ENCODE measurements around the gene PRR14. TPM values are rescaled to one million over a fixed set of nuclear protein-coding genes. Genes with fewer than 3 reads are reported as not detected.

The PRR14 gene
- total RNA-seq, 1 donor from 2014 or later = 6.8 TPM

DNA sequence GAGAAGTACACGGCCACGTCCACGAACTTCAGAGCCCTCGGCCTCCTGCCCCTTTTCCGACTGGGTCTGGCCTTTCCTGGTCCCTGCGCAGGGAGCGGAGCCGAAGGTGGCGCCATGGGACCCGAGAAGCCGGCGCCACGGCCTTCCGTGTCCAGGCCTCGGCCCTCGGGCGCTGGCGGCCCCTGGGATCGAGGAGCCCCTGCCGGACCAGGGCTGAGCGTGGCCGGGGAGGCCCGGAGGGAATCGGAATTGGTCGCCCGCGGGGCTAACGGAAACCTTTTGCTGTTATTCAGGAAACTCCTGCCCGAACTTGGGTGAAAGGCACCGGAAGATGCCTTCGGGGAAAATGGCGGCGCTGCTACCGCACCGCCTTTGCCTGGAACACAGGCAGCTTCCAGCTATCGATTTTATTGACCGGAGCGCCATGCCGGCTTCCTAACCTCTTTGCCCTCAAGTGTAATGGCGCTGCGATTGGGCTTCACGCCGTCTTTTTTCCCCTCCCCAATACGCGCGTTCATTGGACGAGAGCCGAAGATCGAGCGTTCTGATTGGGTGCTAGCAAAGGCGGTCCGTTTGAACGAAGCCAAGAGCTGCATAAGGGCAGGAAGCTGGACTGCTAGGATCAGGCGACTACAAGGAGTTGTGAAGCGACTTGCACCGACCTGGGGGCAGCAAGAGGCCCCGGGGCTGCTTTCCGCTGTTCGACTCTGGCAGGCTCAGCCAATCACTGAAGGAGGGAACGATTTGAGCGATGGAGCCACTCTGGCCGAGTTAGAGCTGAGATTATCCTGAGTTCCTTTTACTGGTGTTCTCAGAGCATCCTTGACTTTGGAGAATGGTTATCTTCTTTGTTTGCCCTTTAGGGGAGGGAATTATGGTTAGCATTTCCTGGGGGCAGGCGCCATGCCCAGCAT is 40.6 kb upstream of the PRR14 start, which contains the start of gene ZNF689:
ZNF689 (minus strand) TSS at position 464 of the 914 bp plus-strand sequence; CDS start at position 116, 348 bp downstream.
- H3K27me3 ChIP-seq (ENCODE audit: control insufficient read depth in 3 of 3, insufficient read depth in 3 of 3, low read length in 3 of 3) = peaks cover 0 to 1% (median 0%) of the 10 kb centered on the region in 3 donors
- H3K9me3 ChIP-seq (ENCODE audit: control insufficient read depth in 3 of 3, low read length in 3 of 3) = no peaks in the 10 kb centered on the region
- peaks cover 9 to 14% (median 13%) of the 10 kb centered on the region in 3 donors for H3K4me1 ChIP-seq (ENCODE audit: control insufficient read depth in 3 of 3, insufficient read depth in 3 of 3, low read length in 3 of 3)
- H3K9ac ChIP-seq (ENCODE audit: low read depth in 1 of 3, low read length in 3 of 3) = peak within 1 kb of the TSS; percentile 98 to 99 (median 98)
- peaks cover 6 to 14% (median 7%) of the 10 kb centered on the region in 3 donors for H3K36me3 ChIP-seq (ENCODE audit: control insufficient read depth in 3 of 3, insufficient read depth in 3 of 3, low read length in 3 of 3)
- peak within 1 kb of the TSS; percentile 93 to 96 (median 96) for H3K4me3 ChIP-seq (ENCODE audit: low read length in 3 of 3)
- H3K27ac ChIP-seq (ENCODE audit: low read depth, low read length) = peak within 1 kb of the TSS; percentile 92

DNA sequence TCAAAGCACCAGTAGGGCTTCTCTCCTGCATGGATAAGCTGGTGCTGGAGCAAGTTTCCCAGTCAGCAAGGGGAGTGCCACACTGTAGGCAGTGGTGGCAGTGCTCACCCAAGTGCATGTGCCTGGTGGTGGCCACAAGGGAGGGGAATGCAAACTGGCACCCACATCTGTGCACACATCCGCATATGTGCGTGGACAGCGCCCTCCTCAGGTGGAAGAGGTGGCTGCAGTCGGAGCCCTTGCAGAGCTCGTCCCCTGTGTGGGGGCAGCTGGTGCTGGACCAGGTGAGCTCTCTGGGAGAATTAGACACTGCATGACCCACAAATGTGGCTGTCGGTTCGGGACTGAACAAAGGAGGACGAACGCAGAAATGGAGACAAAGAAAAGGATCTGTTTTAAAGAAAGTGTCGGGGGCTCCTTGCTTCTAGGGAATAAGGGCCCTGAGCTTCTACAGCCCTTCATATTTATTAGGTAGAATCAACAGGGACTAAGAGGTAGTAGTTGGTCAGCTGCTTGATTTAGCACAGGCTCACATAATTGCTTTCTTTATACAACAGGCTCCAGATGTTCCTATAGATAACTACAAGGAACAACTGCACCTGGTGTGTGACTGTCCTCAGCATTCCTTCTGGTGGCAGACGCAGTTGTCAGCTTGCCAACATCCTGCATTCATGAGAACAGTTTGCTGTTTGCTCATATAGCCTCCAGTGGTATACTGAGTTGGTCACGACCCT is 35.2 kb upstream of the PRR14 start:
- H3K27me3 ChIP-seq (ENCODE audit: control insufficient read depth in 3 of 3, insufficient read depth in 3 of 3, low read length in 3 of 3) = peaks cover 0 to 4% (median 0%) of the 10 kb centered on the region in 3 donors
- H3K36me3 ChIP-seq (ENCODE audit: control insufficient read depth in 3 of 3, insufficient read depth in 3 of 3, low read length in 3 of 3) = no peaks in the 10 kb centered on the region
- H3K9me3 ChIP-seq (ENCODE audit: control insufficient read depth in 3 of 3, low read length in 3 of 3) = no peaks in the 10 kb centered on the region
- H3K4me3 ChIP-seq (ENCODE audit: low read length in 3 of 3) = no peak overlapping the region
- peaks cover 0 to 1% (median 1%) of the 10 kb centered on the region in 3 donors for H3K4me1 ChIP-seq (ENCODE audit: control insufficient read depth in 3 of 3, insufficient read depth in 3 of 3, low read length in 3 of 3)
- H3K27ac ChIP-seq (ENCODE audit: low read depth, low read length) = no peak overlapping the region
- H3K9ac ChIP-seq (ENCODE audit: low read depth in 1 of 3, low read length in 3 of 3) = peak overlapping the region in 1 of 3 donors; percentile 16

DNA sequence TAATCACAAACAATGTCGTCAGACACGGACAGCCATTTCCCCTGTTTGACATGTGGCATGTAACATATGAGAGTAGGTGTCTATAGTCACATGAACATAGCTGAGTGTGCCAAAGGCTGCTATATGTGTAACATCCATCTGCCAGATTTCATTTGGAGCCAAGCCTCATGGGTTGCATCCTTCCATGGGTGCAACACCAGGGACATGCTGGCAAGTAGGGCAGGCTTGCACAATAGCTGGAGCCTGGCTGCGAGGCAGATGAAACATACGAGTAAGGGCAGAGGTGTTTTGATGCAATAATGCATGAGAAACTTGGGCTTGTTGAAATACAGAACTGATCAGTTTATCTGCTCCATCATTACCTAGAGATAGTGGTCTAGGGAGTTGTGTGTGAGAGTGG is 31.6 kb upstream of the PRR14 start:
- Histone ChIP-seq H3K9me3 (ENCODE audit: control insufficient read depth in 3 of 3, low read length in 3 of 3) (no peaks in the 10 kb centered on the region), H3K4me1 (ENCODE audit: control insufficient read depth in 3 of 3, insufficient read depth in 3 of 3, low read length in 3 of 3) (no peaks in the 10 kb centered on the region), H3K27me3 (ENCODE audit: control insufficient read depth in 3 of 3, insufficient read depth in 3 of 3, low read length in 3 of 3) (peaks cover 0 to 4% (median 0%) of the 10 kb centered on the region in 3 donors), H3K4me3 (ENCODE audit: low read length in 3 of 3) (no peak overlapping the region), H3K27ac (ENCODE audit: low read depth, low read length) (no peak overlapping the region), H3K9ac (ENCODE audit: low read depth in 1 of 3, low read length in 3 of 3) (no peak overlapping the region), H3K36me3 (ENCODE audit: control insufficient read depth in 3 of 3, insufficient read depth in 3 of 3, low read length in 3 of 3) (no peaks in the 10 kb centered on the region)

DNA sequence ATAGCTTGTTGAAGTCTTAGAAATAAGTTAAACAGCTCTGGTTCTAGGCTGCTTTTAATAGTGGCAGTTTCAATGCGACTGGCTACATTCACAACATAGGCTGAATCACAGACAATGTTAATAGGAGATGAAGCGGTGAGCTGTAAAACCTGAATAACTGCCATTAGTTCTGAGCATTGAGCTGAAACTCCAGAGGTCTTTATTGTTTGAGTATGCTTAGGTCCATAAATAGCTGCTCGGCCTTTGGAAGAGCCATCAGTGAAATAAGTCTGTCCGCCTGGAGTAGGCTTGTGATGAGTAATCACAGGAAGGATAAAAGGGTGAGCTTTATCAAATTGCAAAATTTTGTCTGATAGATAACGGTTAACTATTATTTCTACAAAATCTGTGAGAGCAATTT is 31.1 kb upstream of the PRR14 start:
- no peak overlapping the region for H3K9ac ChIP-seq (ENCODE audit: low read depth in 1 of 3, low read length in 3 of 3)
- no peak overlapping the region for H3K4me3 ChIP-seq (ENCODE audit: low read length in 3 of 3)
- H3K4me1 ChIP-seq (ENCODE audit: control insufficient read depth in 3 of 3, insufficient read depth in 3 of 3, low read length in 3 of 3) = no peaks in the 10 kb centered on the region
- no peak overlapping the region for H3K27ac ChIP-seq (ENCODE audit: low read depth, low read length)
- no peaks in the 10 kb centered on the region for H3K36me3 ChIP-seq (ENCODE audit: control insufficient read depth in 3 of 3, insufficient read depth in 3 of 3, low read length in 3 of 3)
- peaks cover 0 to 7% (median 0%) of the 10 kb centered on the region in 3 donors for H3K27me3 ChIP-seq (ENCODE audit: control insufficient read depth in 3 of 3, insufficient read depth in 3 of 3, low read length in 3 of 3)
- H3K9me3 ChIP-seq (ENCODE audit: control insufficient read depth in 3 of 3, low read length in 3 of 3) = no peaks in the 10 kb centered on the region

DNA sequence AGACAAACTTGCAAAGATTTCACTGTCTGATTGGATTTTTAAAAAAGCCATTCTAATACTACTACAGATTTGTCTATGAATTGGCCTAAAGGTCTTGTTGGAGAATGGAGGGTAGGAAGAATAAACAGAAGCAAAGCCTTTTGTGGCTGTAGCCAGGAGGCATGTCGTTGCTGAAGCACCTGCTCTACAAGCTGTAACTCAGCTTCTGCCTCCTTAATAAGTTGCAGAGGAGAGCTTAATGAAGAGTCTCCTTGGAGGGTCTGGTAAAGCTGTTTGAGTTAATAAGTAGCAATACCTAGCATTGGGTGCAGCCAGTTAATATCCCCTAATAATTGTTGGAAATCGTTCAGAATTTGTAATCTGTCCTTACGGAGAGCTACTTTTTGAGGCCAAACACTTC is 30.6 kb upstream of the PRR14 start:
- Histone ChIP-seq H3K4me1 (ENCODE audit: control insufficient read depth in 3 of 3, insufficient read depth in 3 of 3, low read length in 3 of 3) (no peaks in the 10 kb centered on the region), H3K36me3 (ENCODE audit: control insufficient read depth in 3 of 3, insufficient read depth in 3 of 3, low read length in 3 of 3) (no peaks in the 10 kb centered on the region), H3K4me3 (ENCODE audit: low read length in 3 of 3) (no peak overlapping the region), H3K27ac (ENCODE audit: low read depth, low read length) (no peak overlapping the region), H3K9me3 (ENCODE audit: control insufficient read depth in 3 of 3, low read length in 3 of 3) (no peaks in the 10 kb centered on the region), H3K9ac (ENCODE audit: low read depth in 1 of 3, low read length in 3 of 3) (no peak overlapping the region), H3K27me3 (ENCODE audit: control insufficient read depth in 3 of 3, insufficient read depth in 3 of 3, low read length in 3 of 3) (peaks cover 0 to 6% (median 0%) of the 10 kb centered on the region in 3 donors)

DNA sequence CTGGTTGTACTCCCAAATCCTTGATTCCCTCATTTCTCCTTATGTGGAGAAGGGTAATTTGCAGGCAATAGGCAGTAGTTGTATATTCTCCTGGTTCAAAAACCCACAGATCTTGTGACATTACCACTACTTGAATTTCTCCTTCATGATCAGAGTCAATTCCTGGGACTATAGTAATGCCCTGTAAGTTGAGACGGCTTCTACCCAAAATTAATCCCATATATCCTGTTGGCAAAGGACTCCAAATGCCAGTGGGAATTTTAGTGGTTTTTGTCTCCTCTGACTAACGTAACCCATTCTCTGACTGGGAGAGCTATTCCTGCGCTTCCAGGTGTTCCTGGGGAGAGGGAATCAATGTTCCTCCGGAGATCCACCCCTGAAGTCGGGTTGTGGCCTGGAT is 29.0 kb upstream of the PRR14 start:
- peaks cover 0 to 4% (median 0%) of the 10 kb centered on the region in 3 donors for H3K27me3 ChIP-seq (ENCODE audit: control insufficient read depth in 3 of 3, insufficient read depth in 3 of 3, low read length in 3 of 3)
- H3K4me1 ChIP-seq (ENCODE audit: control insufficient read depth in 3 of 3, insufficient read depth in 3 of 3, low read length in 3 of 3) = no peaks in the 10 kb centered on the region
- no peak overlapping the region for H3K27ac ChIP-seq (ENCODE audit: low read depth, low read length)
- no peak overlapping the region for H3K9ac ChIP-seq (ENCODE audit: low read depth in 1 of 3, low read length in 3 of 3)
- H3K36me3 ChIP-seq (ENCODE audit: control insufficient read depth in 3 of 3, insufficient read depth in 3 of 3, low read length in 3 of 3) = no peaks in the 10 kb centered on the region
- no peak overlapping the region for H3K4me3 ChIP-seq (ENCODE audit: low read length in 3 of 3)
- H3K9me3 ChIP-seq (ENCODE audit: control insufficient read depth in 3 of 3, low read length in 3 of 3) = no peaks in the 10 kb centered on the region

DNA sequence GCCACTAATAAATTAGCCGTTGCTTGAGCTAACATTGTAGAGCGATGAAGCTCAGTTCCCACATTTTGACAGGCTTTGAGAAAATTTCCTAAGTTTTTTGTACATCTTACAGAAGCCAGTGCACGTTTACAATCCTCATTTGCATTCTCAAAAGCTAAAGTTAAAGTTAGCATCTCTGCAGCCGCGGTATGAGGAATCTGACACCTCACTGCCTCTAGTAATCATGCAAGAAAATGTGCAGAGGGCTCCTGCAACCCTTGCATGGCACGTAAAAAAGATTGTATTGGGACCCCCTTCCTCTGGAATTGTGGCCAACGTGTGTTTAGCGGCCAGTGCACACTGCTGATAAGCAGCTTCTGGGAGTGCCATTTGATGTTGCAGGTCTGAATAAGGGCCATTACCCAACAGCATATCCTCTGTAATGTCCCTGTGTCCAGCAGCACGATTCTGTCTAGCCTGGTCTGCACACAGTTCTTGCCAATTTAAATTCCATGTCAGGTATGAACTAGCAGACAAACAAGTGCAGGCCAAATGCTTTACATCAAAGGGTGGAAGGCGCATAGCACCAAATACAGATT is 28.2 kb upstream of the PRR14 start:
- no peak overlapping the region for H3K4me3 ChIP-seq (ENCODE audit: low read length in 3 of 3)
- no peak overlapping the region for H3K9ac ChIP-seq (ENCODE audit: low read depth in 1 of 3, low read length in 3 of 3)
- H3K36me3 ChIP-seq (ENCODE audit: control insufficient read depth in 3 of 3, insufficient read depth in 3 of 3, low read length in 3 of 3) = no peaks in the 10 kb centered on the region

DNA sequence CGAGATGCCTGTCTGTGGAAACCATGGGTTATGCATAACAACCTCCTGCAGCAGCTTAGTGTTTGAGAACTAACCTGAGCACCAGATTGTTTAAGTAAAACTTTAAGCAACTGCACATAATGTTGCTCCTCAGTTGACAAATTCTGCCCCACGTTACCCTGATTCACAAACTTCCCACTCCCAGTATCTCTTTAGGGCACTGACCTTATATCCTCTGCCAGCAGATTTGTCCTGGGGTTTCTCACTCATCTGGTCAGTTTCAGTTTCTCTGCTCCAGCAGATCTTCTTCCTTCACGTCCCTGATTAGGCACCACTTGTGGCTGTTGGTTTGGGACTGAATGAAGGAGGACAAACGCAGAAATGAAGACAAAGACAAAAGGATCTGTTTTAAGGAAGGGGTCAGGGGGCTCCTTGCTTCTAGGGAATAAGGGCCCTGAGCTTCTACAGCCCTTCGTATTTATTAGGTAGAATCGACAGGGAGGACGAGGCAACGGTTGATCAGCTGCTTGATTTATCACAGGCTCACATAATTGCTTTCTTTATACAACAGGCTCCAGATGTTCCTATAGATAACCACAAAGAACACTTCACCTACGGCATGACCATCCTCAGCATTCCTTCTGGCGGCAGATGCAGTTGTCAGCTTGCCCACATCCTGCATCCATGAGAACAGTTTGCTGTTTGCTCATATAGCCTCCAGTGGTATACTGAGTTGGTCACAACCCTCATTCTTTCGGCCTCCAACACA is 27.1 kb upstream of the PRR14 start:
- Histone ChIP-seq H3K9me3 (ENCODE audit: control insufficient read depth in 3 of 3, low read length in 3 of 3) (no peaks in the 10 kb centered on the region), H3K4me1 (ENCODE audit: control insufficient read depth in 3 of 3, insufficient read depth in 3 of 3, low read length in 3 of 3) (peaks cover 0 to 3% (median 0%) of the 10 kb centered on the region in 3 donors), H3K27me3 (ENCODE audit: control insufficient read depth in 3 of 3, insufficient read depth in 3 of 3, low read length in 3 of 3) (peaks cover 0 to 4% (median 0%) of the 10 kb centered on the region in 3 donors), H3K4me3 (ENCODE audit: low read length in 3 of 3) (no peak overlapping the region), H3K36me3 (ENCODE audit: control insufficient read depth in 3 of 3, insufficient read depth in 3 of 3, low read length in 3 of 3) (no peaks in the 10 kb centered on the region), H3K27ac (ENCODE audit: low read depth, low read length) (no peak overlapping the region), H3K9ac (ENCODE audit: low read depth in 1 of 3, low read length in 3 of 3) (no peak overlapping the region)

More for the DNA sequence above, 28.2 kb upstream of the PRR14 start:
- Histone ChIP-seq H3K27ac (ENCODE audit: low read depth, low read length) (no peak overlapping the region), H3K9me3 (ENCODE audit: control insufficient read depth in 3 of 3, low read length in 3 of 3) (no peaks in the 10 kb centered on the region), H3K27me3 (ENCODE audit: control insufficient read depth in 3 of 3, insufficient read depth in 3 of 3, low read length in 3 of 3) (peaks cover 0 to 4% (median 0%) of the 10 kb centered on the region in 3 donors), H3K4me1 (ENCODE audit: control insufficient read depth in 3 of 3, insufficient read depth in 3 of 3, low read length in 3 of 3) (no peaks in the 10 kb centered on the region)

DNA sequence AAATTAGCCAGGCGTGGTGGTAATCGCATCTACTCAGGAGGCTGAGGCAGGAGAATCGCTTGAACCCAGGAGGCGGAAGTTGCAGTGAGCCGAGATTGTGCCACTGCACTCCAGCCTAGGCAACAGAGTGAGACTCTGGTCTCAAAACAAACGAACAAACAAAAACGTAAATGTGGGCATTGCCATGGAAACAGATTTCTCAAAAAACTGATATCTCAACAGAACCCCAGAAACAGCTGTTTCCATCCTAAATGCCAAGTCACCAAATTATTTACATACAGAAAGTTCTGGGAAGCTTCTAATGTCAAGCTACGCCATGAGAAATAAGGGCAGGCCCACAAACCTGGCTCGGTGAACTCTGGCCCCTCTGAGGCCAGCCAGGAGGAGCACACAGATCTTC is 24.5 kb upstream of the PRR14 start:
- H3K9me3 ChIP-seq (ENCODE audit: control insufficient read depth in 3 of 3, low read length in 3 of 3) = no peaks in the 10 kb centered on the region
- H3K9ac ChIP-seq (ENCODE audit: low read depth in 1 of 3, low read length in 3 of 3) = no peak overlapping the region
- no peaks in the 10 kb centered on the region for H3K36me3 ChIP-seq (ENCODE audit: control insufficient read depth in 3 of 3, insufficient read depth in 3 of 3, low read length in 3 of 3)
- H3K4me1 ChIP-seq (ENCODE audit: control insufficient read depth in 3 of 3, insufficient read depth in 3 of 3, low read length in 3 of 3) = peaks cover 0 to 6% (median 0%) of the 10 kb centered on the region in 3 donors
- no peak overlapping the region for H3K4me3 ChIP-seq (ENCODE audit: low read length in 3 of 3)
- no peak overlapping the region for H3K27ac ChIP-seq (ENCODE audit: low read depth, low read length)
- H3K27me3 ChIP-seq (ENCODE audit: control insufficient read depth in 3 of 3, insufficient read depth in 3 of 3, low read length in 3 of 3) = peaks cover 0 to 4% (median 0%) of the 10 kb centered on the region in 3 donors

Measured in skeletal muscle tissue (tissue), 4 donors.